Measurements from ENCODE around the gene LRMDA. TPM values are rescaled to one million over a fixed set of nuclear protein-coding genes. Genes with fewer than 3 reads are reported as not detected.

LRMDA gene
- total and polyA plus RNA-seq, 2 of the 13 experiments (the other 11 are each of a cell fraction or from before 2014, with no cell fraction given), result 13.4 to 22.0 TPM

DNA sequence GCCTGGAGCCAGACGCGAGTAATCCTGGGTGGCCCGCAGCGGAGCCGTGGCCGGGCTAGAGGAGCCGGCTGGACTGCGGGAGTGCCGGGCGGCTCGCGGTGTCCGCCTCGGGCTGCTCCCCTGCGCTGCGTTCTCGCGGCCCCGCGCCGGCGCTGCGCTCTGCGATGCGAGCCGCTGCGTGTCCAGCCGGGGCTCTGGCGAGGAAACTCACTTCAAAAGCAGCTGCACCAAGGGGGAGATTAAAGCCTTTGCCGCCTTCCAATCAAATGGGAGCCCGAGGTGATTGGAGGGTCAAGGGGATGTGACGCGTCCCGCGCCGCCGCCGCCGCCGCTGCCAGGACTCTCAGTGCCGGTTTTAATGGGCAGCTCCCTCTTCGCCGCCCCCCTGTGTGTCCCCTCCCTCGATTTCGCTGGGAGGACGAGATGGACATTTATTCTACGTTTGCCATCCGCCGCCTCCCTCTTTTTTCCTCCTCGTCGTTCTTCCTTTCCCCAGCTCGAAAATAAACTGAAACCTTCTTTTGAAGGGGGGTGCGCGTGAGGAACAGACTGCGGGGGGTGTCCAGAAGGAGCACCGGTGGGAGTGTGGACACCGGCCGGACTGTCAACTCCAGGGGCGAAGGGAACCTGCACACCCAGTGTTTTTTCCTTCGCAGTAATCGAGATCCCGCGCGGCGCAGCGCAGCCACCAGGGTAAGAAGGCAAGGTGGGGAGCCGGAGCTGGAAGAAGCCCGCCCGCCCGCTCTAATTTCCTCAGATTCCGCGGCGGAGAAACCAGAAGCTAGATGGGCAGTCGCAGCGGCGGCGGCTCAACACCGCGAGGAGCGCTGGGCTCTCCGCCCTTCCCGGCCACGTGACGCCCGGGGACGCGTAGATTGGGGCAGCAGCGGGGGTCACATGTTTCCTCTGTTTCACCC, 29.6 kb upstream of the LRMDA start, which contains the start of gene ZNF503 (continued):
- peak; percentile 56 for TF ChIP-seq ZNF574 (CRISPR knock-in tag; IDR thresholded peaks at IDR 0.05)
- peak; percentile 83 for TF ChIP-seq CREB1 (IDR thresholded peaks at IDR 0.05)
- TF ChIP-seq CREB1 (CRISPR knock-in tag; IDR thresholded peaks at IDR 0.05), result peak; percentile 90
- 0 out of 2 replicates have a peak, but pooled peaks have one; percentile 39 for TF ChIP-seq ZNF317 (CRISPR knock-in tag; IDR thresholded peaks at IDR 0.05)
- TF ChIP-seq, protein P1, sequence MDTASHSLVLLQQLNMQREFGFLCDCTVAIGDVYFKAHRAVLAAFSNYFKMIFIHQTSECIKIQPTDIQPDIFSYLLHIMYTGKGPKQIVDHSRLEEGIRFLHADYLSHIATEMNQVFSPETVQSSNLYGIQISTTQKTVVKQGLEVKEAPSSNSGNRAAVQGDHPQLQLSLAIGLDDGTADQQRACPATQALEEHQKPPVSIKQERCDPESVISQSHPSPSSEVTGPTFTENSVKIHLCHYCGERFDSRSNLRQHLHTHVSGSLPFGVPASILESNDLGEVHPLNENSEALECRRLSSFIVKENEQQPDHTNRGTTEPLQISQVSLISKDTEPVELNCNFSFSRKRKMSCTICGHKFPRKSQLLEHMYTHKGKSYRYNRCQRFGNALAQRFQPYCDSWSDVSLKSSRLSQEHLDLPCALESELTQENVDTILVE (CRISPR knock-in tag; IDR thresholded peaks at IDR 0.05), result peak; percentile 90
- TF ChIP-seq ZNF776 (CRISPR knock-in tag; IDR thresholded peaks at IDR 0.05), result peak; percentile 12; the same call in 1 of the 2 replicates
- TF ChIP-seq ZNF331 (CRISPR knock-in tag; IDR thresholded peaks at IDR 0.05), result peak; percentile 53
- TF ChIP-seq BORCS8-MEF2B (CRISPR knock-in tag; IDR thresholded peaks at IDR 0.05), result peak; percentile 31; the same call in 1 of the 2 replicates
- no peak for TF ChIP-seq ZNF337 (CRISPR knock-in tag; IDR thresholded peaks at IDR 0.05; ENCODE audit: borderline replicate concordance, low read depth)
- no peak; the same call in 1 of the 2 replicates for TF ChIP-seq E2F1 (CRISPR knock-in tag; IDR thresholded peaks at IDR 0.05)
- TF ChIP-seq ARNTL (CRISPR knock-in tag; IDR thresholded peaks at IDR 0.05), result peak; percentile 84
- TF ChIP-seq RXRB (CRISPR knock-in tag; IDR thresholded peaks at IDR 0.05; ENCODE audit: borderline replicate concordance), result peak; percentile 74
- TF ChIP-seq DRAP1 (CRISPR knock-in tag; IDR thresholded peaks at IDR 0.05), result peak; percentile 96
- TF ChIP-seq ZSCAN12 (CRISPR knock-in tag; IDR thresholded peaks at IDR 0.05), result 0 out of 2 replicates have a peak, but pooled peaks have one; percentile 31
- TF ChIP-seq ATAD3A (CRISPR knock-in tag; IDR thresholded peaks at IDR 0.05), result no peak
- TF ChIP-seq USF2 (IDR thresholded peaks at IDR 0.05; ENCODE audit: low read depth, low read length), result peak; percentile 97
- TF ChIP-seq USF2 (CRISPR knock-in tag; IDR thresholded peaks at IDR 0.05; ENCODE audit: borderline replicate concordance), result peak; percentile 97; the same call in 1 of the 2 replicates
- no peak for TF ChIP-seq ZFP41 (CRISPR knock-in tag; IDR thresholded peaks at IDR 0.05; ENCODE audit: borderline replicate concordance)
- TF ChIP-seq SMC3 (IDR thresholded peaks at IDR 0.05; ENCODE audit: low read length), result no peak
- TF ChIP-seq TCF7L2 (IDR thresholded peaks at IDR 0.05; ENCODE audit: low read depth, low read length), result peak; percentile 60; the same call in 1 of the 2 replicates
- no peak for TF ChIP-seq BRCA1 (CRISPR knock-in tag; IDR thresholded peaks at IDR 0.05)

Measured in HepG2 (cell line).